HepG2 (cell line): ENCODE measurements around the gene SYTL1. TPM values are rescaled to one million over a fixed set of nuclear protein-coding genes. Genes with fewer than 3 reads are reported as not detected.

Source experiments
- ARID2 ChIP-seq: sonication (generic); formaldehyde crosslinking; IDR thresholded peaks from 2 replicates; pipeline ENCODE4 v1.8.1; 2022; ENCODE audit warnings: mild to moderate bottlenecking, missing genetic modification reagents, borderline replicate concordance
- FOXJ3 ChIP-seq: sonication (generic); formaldehyde crosslinking; IDR thresholded peaks from 2 replicates; pipeline ENCODE4 v1.4.0; 2020; ENCODE audit warnings: missing genetic modification reagents, mild to moderate bottlenecking, borderline replicate concordance
- GPN1 ChIP-seq: sonication (generic); formaldehyde crosslinking; IDR thresholded peaks from 2 replicates; pipeline ENCODE4 v1.5.1; 2020; ENCODE audit warnings: missing genetic modification reagents, borderline replicate concordance
- GRHL1 ChIP-seq: sonication (generic); formaldehyde crosslinking; conservative IDR thresholded peaks from 2 replicates; pipeline ENCODE4 v1.8.0; 2022; ENCODE audit warnings: missing genetic modification reagents
- HMG20B ChIP-seq: conservative IDR thresholded peaks from 2 replicates; pipeline ENCODE4 v1.6.1; 2016; ENCODE audit warnings: missing genetic modification reagents, missing compliant biosample characterization
- HNF1A ChIP-seq, 2 experiments: sonication (generic) in 1 of 2; formaldehyde crosslinking in 1 of 2; IDR thresholded peaks; 2 replicates each; pipeline versions ENCODE4 v1.4.0 to v1.6.1; 2016 to 2020; ENCODE audit warnings: borderline replicate concordance in 1 of 2, low read depth in 1 of 2, mild to moderate bottlenecking in 1 of 2, missing genetic modification reagents in 1 of 2
- LCORL ChIP-seq, 2 experiments: fragments of 450-650 bp in 1 of 2; sonication (generic) in 1 of 2; formaldehyde crosslinking in 1 of 2; IDR thresholded peaks; 2 replicates each; pipeline versions ENCODE4 v1.5.0 to v1.6.1; 2017 to 2020; ENCODE audit warnings: antibody characterized with exemption in 1 of 2, missing genetic modification reagents in 1 of 2
- MAX ChIP-seq: IDR thresholded peaks from 2 replicates; pipeline ENCODE4 v1.6.1; 2012; ENCODE audit warnings: inconsistent platforms
- MEF2D ChIP-seq: sonication (generic); formaldehyde crosslinking; IDR thresholded peaks from 2 replicates; pipeline ENCODE4 v1.5.1; 2020; ENCODE audit warnings: mild to moderate bottlenecking, missing genetic modification reagents
- MTF1 ChIP-seq: sonication (generic); formaldehyde crosslinking; IDR thresholded peaks from 2 replicates; pipeline ENCODE4 v1.5.0; 2020; ENCODE audit warnings: missing genetic modification reagents
- RAD51 ChIP-seq: fragments of 450-650 bp; IDR thresholded peaks from 2 replicates; pipeline ENCODE4 v1.6.1; 2016; ENCODE audit warnings: borderline replicate concordance
- TERF1 ChIP-seq: sonication (generic); formaldehyde crosslinking; IDR thresholded peaks from 2 replicates; pipeline ENCODE4 v1.8.0; 2022; ENCODE audit warnings: mild to moderate bottlenecking, missing genetic modification reagents, moderate library complexity
- ZNF335 ChIP-seq: sonication (generic); formaldehyde crosslinking; IDR thresholded peaks from 2 replicates; pipeline ENCODE4 v1.4.0; 2020; ENCODE audit warnings: missing genetic modification reagents
- ZNF614 ChIP-seq: IDR thresholded peaks from 2 replicates; pipeline ENCODE4 v1.6.1; 2018; ENCODE audit warnings: missing biosample characterization, missing genetic modification reagents, inconsistent platforms, borderline replicate concordance
- ZNF75D ChIP-seq: sonication (generic); formaldehyde crosslinking; IDR thresholded peaks from 2 replicates; pipeline ENCODE4 v1.8.1; 2023; ENCODE audit warnings: missing genetic modification reagents, mild to moderate bottlenecking, borderline replicate concordance
- ZNF781 ChIP-seq: sonication (generic); formaldehyde crosslinking; IDR thresholded peaks from 2 replicates; pipeline ENCODE4 v1.5.1; 2020; ENCODE audit warnings: borderline replicate concordance, mild to moderate bottlenecking, missing genetic modification reagents; ENCODE audit errors: not compliant biosample characterization
- polyA plus RNA-seq, 8 experiments: library from polyadenylated mRNA; depleted of rRNA in 3 of 8; stranded (reverse) in 7 of 8; unstranded in 1 of 8; fragments of >200 nt; fragmentation: Illumina TruSeq in 4 of 8; extraction: Trizol in 4 of 8; gene quantifications; 2 replicates each; pipeline versions ENCODE4 v1.2.1 to v1.2.3, GENCODE V29; 2011 to 2016; ENCODE audit warnings: low read depth in 4 of 8, missing spikeins in 1 of 8, mixed read lengths in 1 of 8; ENCODE audit not compliant: insufficient read depth in 1 of 8
- total RNA-seq, 5 experiments: library from RNA; depleted of rRNA; stranded (reverse); fragments of >200 nt; fragmentation: Illumina TruSeq; extraction: Trizol; gene quantifications; 2 replicates each; pipeline ENCODE4 v1.2.3, GENCODE V29; 2016; ENCODE audit warnings: low read depth in 1 of 5

SYTL1 gene
- total and polyA plus RNA-seq, 2 of the 13 experiments (the other 11 are each of a cell fraction or from before 2014, with no cell fraction given): 11.1 to 17.8 TPM

- TF ChIP-seq ZNF614 (CRISPR knock-in tag) (peak; percentile 84), MEF2D (CRISPR knock-in tag) (peak; percentile 88), GPN1 (CRISPR knock-in tag) (0 out of 2 replicates have a peak, but pooled peaks have one; percentile 15), LCORL (IDR thresholded peaks at IDR 0.05) (no peak), LCORL (CRISPR knock-in tag; IDR thresholded peaks at IDR 0.05) (peak; percentile 76), MTF1 (CRISPR knock-in tag) (no peak), GRHL1 (CRISPR knock-in tag) (no peak), HMG20B (CRISPR knock-in tag) (peak; percentile 13), FOXJ3 (CRISPR knock-in tag) (peak; percentile 61), RAD51 (no peak), TERF1 (CRISPR knock-in tag) (no peak), ZNF781 (CRISPR knock-in tag) (peak; percentile 87), ZNF75D (CRISPR knock-in tag) (no peak), HNF1A (IDR thresholded peaks at IDR 0.05; ENCODE audit: low read depth) (peak; percentile 27; the same call in 1 of the 2 replicates), HNF1A (CRISPR knock-in tag; IDR thresholded peaks at IDR 0.05; ENCODE audit: borderline replicate concordance) (peak; percentile 68; the same call in 1 of the 2 replicates), ZNF335 (CRISPR knock-in tag) (peak; percentile 85), ARID2 (no peak; the same call in 1 of the 2 replicates), MAX (peak; percentile 78)
Measured at GRCh38 chr1:27321813-27322568, 19.8 kb upstream of the SYTL1 start, which contains the start of gene TMEM222 (continued).
